SU-DHL-6 (cell line): Measurements from ENCODE around the gene NSUN7.

Experiments used
- H2AFZ ChIP-seq: fragments of 200-600 bp; sonication (generic); 2 replicates; pipeline ENCODE4 v1.6.1; 2014; ENCODE audit warnings: low read depth, mild to moderate bottlenecking, moderate library complexity, mixed read lengths, antibody characterized with exemption, low read length; ENCODE audit not compliant: severe bottlenecking
- H3F3A ChIP-seq: fragments of 200-600 bp; shearing (Covaris generic); 2 replicates; pipeline ENCODE4 v1.6.0; 2016; ENCODE audit warnings: antibody characterized with exemption, mild to moderate bottlenecking; ENCODE audit not compliant: insufficient read depth
- H3K27ac ChIP-seq: fragments of 200-600 bp; sonication (generic); 2 replicates; pipeline ENCODE4 v1.5.1; 2016; ENCODE audit warnings: low read depth, mild to moderate bottlenecking, low read length, moderate library complexity, mixed read lengths
- H3K27me3 ChIP-seq: fragments of 200-600 bp; sonication (generic), shearing (Covaris generic); 2 replicates; pipeline ENCODE4 v1.6.0; 2014; ENCODE audit warnings: mild to moderate bottlenecking, low read length
- H3K36me3 ChIP-seq: fragments of 200-600 bp; sonication (generic); 2 replicates; pipeline ENCODE4 v1.6.1; 2014; ENCODE audit warnings: mild to moderate bottlenecking, low read length, mixed read lengths
- H3K4me2 ChIP-seq: fragments of 300-600, 200-600 bp; shearing (Covaris generic), sonication (generic); 2 replicates; pipeline ENCODE4 v1.6.0; 2014; ENCODE audit warnings: low read length, low read depth, mild to moderate bottlenecking; ENCODE audit not compliant: poor library complexity, severe bottlenecking
- H3K4me3 ChIP-seq: fragments of 200-600 bp; sonication (generic); 2 replicates; pipeline ENCODE4 v1.5.1; 2014; ENCODE audit warnings: antibody characterized with exemption, low read length, mild to moderate bottlenecking, mixed read lengths; ENCODE audit not compliant: insufficient read depth, poor library complexity, severe bottlenecking
- H3K79me2 ChIP-seq: fragments of 200-600 bp; sonication (generic); 2 replicates; pipeline ENCODE4 v1.6.1; 2014; ENCODE audit warnings: mild to moderate bottlenecking, low read length, moderate library complexity; ENCODE audit not compliant: insufficient read depth
- H3K9ac ChIP-seq: fragments of 200-600 bp; sonication (generic); 2 replicates; pipeline ENCODE4 v1.7.0; 2014; ENCODE audit warnings: mild to moderate bottlenecking, low read length
- H3K9me2 ChIP-seq: fragments of 200-600 bp; sonication (generic); replicated peaks from 2 replicates; pipeline ENCODE4 v1.6.1; 2014; ENCODE audit warnings: low read length; ENCODE audit not compliant: insufficient read depth
- H3K9me3 ChIP-seq: fragments of 200-600 bp; sonication (generic); 2 replicates; pipeline ENCODE4 v1.6.1; 2014; ENCODE audit warnings: low read length, mixed read lengths; ENCODE audit not compliant: insufficient read depth
- H4K20me1 ChIP-seq: fragments of 200-600 bp; sonication (generic); 2 replicates; pipeline ENCODE4 v1.6.1; 2014; ENCODE audit warnings: low read depth, mild to moderate bottlenecking, antibody characterized with exemption, low read length, moderate library complexity, mixed read lengths
- EZH2phosphoT487 ChIP-seq: fragments of 200-600 bp; sonication (generic), shearing (Covaris generic); conservative IDR thresholded peaks from 2 replicates; pipeline ENCODE4 v1.6.1; 2018; ENCODE audit warnings: mild to moderate bottlenecking, antibody characterized with exemption, low read length, moderate library complexity, mixed read lengths
- TF ChIP-seq, protein P1 (sequence below): fragments of 200-600 bp; sonication (generic); IDR thresholded peaks from one replicate; pipeline ENCODE4 v1.5.1; 2017; ENCODE audit warnings: antibody characterized with exemption, mild to moderate bottlenecking, low read length, moderate library complexity; ENCODE audit not compliant: insufficient read depth, poor library complexity, severe bottlenecking

NSUN7 gene, protein sequence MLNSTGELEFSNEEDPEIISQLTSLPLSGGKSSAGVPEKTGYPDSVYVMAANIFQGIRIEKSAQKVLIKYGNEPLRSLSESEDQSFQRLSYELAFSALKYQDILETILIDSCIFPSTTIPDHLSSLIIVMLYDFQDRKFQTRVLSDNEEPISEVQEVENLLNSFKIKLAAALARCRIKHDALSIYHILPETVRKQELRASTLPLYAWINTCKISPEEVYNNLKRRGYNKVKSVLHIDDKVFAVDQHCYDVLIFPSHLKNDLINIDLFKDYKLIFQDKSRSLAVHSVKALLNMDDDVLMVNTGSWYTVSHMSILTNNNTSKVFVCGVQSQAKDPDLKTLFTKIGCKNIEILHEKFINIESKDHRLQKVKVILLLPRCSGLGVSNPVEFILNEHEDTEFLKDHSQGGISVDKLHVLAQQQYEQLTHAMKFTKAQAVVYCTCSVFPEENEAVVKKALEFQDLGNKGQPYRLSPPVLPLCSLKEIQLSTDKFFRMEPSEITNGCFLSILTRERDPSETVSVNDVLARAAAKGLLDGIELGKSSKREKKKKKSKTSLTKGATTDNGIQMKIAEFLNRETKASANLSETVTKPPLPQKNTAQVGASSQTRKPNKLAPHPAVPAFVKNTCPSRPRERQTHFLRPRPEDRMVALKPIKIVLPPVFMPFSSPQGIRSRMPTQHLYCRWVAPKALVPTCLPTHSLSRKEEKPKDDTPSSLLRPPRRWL

DNA sequence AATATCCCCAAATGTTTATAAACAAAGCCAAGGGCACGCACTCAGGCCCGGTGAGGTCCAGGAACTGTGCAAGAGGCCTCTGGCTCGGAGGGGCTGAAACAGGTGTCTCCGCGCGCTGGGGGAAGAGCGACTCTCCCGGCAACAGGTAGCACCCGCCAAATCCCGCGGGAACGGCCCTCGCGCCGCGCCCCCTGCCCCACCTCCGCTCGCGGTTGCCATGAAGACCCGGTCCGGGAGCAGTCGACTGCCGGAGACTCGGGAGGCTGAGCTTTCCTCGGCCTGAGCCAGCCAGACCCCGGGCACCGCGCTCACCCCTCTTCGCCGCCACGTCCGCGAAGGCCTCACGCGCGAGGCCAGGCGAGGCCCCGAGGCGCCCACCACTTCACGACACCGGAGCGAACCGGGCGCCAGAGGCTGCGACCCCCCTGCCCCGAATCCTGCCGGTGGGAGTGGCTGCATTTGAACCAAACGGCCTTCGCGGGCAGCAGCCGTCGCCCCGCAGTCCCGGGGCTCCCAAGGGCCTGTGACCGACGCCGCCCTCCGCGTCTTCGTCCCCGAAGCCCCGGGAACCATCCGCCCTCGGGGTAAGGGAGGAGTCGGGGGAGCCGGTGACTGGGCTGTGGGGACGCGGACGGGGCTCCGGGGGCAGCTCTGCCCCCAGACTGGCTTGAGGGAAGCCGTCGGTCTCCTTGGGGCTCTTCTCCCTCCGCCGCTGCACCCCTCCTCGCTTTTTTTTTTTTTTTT is at the start of gene NSUN7:
Gene NSUN7 (plus strand): TSS at position 239 of the 744 bp plus-strand sequence. CDS start 739 bp downstream, outside the sequence.
- Histone ChIP-seq H3F3A (no peaks in the 10 kb centered on the region), H3K4me3 (no peak within 1 kb of the TSS), H3K27me3 (no peaks in the 10 kb centered on the region), H3K36me3 (no peaks in the 10 kb centered on the region), H2AFZ (no peak within 1 kb of the TSS), H3K9ac (no peak within 1 kb of the TSS), H4K20me1 (no peaks in the 10 kb centered on the region), H3K9me3 (no peaks in the 10 kb centered on the region), H3K27ac (no peak within 1 kb of the TSS), H3K79me2 (no peaks in the 10 kb centered on the region), H3K9me2 (no peaks in the 10 kb centered on the region), H3K4me2 (no peak within 1 kb of the TSS)
- TF ChIP-seq, protein P1, sequence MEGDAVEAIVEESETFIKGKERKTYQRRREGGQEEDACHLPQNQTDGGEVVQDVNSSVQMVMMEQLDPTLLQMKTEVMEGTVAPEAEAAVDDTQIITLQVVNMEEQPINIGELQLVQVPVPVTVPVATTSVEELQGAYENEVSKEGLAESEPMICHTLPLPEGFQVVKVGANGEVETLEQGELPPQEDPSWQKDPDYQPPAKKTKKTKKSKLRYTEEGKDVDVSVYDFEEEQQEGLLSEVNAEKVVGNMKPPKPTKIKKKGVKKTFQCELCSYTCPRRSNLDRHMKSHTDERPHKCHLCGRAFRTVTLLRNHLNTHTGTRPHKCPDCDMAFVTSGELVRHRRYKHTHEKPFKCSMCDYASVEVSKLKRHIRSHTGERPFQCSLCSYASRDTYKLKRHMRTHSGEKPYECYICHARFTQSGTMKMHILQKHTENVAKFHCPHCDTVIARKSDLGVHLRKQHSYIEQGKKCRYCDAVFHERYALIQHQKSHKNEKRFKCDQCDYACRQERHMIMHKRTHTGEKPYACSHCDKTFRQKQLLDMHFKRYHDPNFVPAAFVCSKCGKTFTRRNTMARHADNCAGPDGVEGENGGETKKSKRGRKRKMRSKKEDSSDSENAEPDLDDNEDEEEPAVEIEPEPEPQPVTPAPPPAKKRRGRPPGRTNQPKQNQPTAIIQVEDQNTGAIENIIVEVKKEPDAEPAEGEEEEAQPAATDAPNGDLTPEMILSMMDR = no peak
- no peak for TF ChIP-seq EZH2phosphoT487

DNA sequence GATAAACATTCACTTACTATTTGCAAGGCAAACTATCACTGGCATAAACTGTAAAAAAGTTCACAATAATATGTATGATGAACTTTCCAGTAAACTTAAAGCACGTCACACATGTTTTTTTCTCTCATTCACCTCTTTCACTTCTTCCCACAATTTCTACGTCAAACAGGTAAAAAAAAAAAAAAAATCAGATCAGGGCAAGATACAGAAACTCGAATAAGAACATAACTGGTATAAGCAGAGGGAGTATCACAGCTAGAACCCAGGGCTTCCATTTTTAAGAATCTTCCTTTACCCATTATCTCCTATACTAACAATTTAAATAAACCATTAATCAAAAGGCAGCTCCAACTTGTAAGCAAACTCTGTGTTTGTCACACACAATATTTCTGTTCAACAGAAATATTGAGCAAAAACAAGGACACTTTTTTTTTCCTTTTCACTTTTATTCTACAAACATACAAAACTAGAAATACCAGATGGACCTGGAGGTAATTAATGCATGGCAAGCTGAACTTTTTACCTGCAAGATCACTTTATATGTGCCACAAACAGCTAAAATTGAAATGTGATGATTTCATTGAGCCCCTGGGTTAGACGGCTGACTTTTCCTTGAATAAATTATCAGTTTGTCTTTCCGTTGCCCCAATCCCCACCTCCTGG is 47.5 kb upstream of the NSUN7 start:
- Histone ChIP-seq H3K9ac (no peak overlapping the region), H2AFZ (no peak overlapping the region), H3K79me2 (no peaks in the 10 kb centered on the region), H3K9me2 (no peaks in the 10 kb centered on the region), H3K4me2 (no peak overlapping the region), H3K27me3 (no peaks in the 10 kb centered on the region), H3F3A (no peaks in the 10 kb centered on the region), H3K9me3 (no peaks in the 10 kb centered on the region), H3K27ac (no peak overlapping the region), H4K20me1 (no peaks in the 10 kb centered on the region), H3K4me3 (no peak overlapping the region), H3K36me3 (no peaks in the 10 kb centered on the region)
- TF ChIP-seq EZH2phosphoT487 = no peak
- TF ChIP-seq, protein P1 = no peak

DNA sequence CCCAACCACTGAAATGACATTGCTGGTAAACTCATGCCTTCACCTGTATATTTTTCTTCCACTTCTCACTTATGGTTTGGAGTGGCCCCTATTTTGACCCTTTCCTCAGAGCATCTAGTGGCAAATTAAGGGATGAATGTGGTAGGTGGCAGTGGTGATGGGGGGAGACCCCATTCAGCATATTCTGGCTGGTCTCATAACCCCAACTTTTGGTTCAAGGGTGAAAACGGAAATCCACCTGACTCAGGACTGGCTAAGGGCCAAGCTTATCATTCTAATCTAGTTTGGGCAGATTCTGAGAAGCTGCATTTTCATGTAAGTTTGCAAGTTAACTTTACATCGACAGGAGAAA is 47.0 kb upstream of the NSUN7 start:
- H2AFZ ChIP-seq = no peak overlapping the region
- H3K79me2 ChIP-seq = no peaks in the 10 kb centered on the region
- no peaks in the 10 kb centered on the region for H3K36me3 ChIP-seq
- no peaks in the 10 kb centered on the region for H3F3A ChIP-seq
- H3K4me2 ChIP-seq = no peak overlapping the region
- no peaks in the 10 kb centered on the region for H3K9me3 ChIP-seq
- no peak for TF ChIP-seq EZH2phosphoT487
- TF ChIP-seq, protein P1 = no peak
- H3K4me3 ChIP-seq = no peak overlapping the region
- H4K20me1 ChIP-seq = no peaks in the 10 kb centered on the region
- no peak overlapping the region for H3K9ac ChIP-seq
- H3K27ac ChIP-seq = no peak overlapping the region
- no peaks in the 10 kb centered on the region for H3K9me2 ChIP-seq
- no peaks in the 10 kb centered on the region for H3K27me3 ChIP-seq
